ENCODE measurements around the gene UBE2D2.

UBE2D2 gene

GRCh38 chr5:139648205-139649081, 87.3 kb downstream of the UBE2D2 start, which contains the start of gene CXXC5:
Gene CXXC5 (plus strand): TSS chr5:139648349. CDS start chr5:139680524, 32,175 bp downstream.
- peak; percentile 74 to 92 (median 84) for DNase-seq

- peak; percentile 87 to 93 (median 91) for DNase-seq
Measured at GRCh38 chr5:139649082-139649991, 88.2 kb downstream of the UBE2D2 start.

GRCh38 chr5:139650031-139650688, 89.0 kb downstream of the UBE2D2 start:
- DNase-seq, result peak in 3 of 4 experiments; percentile 54 to 76 (median 64)

DNA sequence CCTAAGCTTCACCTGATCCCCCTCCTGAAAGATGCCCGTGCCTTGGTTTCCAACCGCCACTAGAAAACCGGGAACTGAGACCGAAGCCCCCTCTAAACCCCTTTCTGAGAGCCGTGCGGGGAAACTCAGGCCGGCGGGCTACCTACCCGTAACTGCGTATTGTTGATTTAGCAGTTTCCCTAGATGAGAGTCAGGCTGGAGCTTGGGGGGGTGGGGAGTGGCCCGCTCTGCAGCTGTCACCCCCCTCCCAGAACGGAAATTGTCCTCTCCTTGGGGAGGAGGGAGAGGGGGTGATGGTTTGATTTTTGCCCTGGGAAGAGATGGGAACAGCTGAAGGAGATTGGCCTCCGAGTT, 89.5 kb downstream of the UBE2D2 start:
- peak in 3 of 4 experiments; percentile 30 to 47 (median 45) for DNase-seq

GRCh38 chr5:139651043-139651834, 90.1 kb downstream of the UBE2D2 start:
- peak; percentile 58 to 80 (median 77) for DNase-seq

DNA sequence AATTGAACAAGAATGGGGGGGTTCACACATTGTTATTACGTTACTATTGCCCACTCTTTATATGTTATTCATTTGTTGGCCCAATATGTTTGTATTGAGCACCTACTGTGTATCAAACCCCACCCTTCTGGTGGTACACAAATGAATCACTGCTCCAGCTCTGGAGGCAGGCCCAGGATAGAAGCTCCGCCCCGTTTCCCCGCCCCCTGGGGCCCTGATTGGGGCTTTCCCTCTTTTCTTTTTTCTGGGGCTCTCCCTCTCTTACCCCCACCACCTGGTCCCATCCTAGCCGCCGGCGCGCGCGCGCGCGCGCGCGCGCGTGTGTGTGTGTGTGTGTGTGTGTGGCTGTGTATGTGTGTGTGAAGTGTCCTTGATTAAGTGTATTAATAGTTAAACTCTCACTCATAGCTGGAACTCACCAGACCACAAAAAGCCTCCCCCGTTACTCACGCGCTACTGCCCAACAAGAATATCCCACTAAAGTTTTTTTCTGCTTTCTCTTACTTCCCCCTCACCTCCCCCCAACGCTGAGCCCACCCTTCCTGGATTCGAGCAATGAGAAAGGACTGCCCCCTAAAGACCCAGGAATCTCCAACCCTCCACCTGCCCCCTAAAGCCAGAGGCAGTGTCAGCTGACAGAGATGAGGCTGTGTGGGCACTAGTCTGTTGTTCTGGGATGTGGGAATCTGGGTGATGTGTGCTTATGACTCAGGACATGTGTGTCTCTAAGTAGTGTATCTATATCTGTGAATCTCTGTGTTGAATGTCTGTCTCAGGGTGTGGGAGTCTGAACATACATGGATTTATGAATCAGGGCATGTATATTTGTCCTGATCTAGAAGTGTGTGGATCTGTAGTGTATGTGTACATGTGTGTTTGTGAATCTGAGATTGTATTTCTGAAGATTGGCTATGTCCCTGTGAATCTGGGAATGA, 91.0 kb downstream of the UBE2D2 start:
- peak; percentile 85 to 92 (median 87) for DNase-seq

DNA sequence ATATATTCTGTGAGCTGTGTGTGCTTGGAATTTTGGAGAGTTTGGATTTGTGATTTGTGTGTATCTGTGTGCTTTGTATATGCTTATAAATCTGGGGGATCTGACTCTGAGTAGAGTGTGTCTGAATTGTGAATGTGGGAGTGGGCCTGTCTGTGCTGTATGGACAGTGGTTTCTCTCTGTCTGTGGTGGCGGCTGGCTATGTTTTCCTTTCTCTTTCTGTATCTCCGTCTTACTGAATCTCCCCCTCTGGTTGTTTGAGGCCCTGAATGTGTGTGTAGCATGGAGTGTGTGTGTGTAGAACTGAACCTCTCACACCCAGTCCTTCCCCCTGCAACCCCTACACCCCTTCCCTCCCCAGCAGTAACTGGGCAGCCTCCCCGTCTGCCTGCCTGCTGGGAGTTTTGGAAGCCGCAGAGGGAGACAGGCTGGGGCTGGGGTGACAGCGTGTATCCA, 91.7 kb downstream of the UBE2D2 start:
- DNase-seq, result peak in 2 of 4 experiments; percentile 17 to 26

DNA sequence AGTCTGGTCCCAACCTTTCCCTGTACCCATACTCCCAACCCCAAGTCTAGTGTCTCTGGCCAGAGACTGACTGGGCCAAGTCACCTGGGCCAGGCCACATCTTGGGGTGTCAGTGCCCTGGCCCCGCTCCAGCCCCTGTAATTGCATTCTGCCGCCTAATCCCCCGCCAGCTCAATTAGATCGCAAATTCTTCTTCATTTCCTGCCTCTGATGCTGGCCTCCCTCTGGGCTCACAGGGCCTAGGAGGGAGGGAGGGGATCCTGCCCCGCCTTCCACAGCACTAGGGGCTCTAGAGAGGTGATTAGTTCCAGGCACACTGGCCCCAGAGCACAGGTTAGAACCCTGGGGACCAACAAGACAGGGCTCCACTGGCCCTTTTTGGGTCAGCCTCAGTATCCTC, 92.5 kb downstream of the UBE2D2 start:
- no peak for DNase-seq

GRCh38 chr5:139654464-139654863, 93.3 kb downstream of the UBE2D2 start:
- no peak for DNase-seq

- DNase-seq, result no peak
Measured at GRCh38 chr5:139654871-139655491, 93.8 kb downstream of the UBE2D2 start.

DNA sequence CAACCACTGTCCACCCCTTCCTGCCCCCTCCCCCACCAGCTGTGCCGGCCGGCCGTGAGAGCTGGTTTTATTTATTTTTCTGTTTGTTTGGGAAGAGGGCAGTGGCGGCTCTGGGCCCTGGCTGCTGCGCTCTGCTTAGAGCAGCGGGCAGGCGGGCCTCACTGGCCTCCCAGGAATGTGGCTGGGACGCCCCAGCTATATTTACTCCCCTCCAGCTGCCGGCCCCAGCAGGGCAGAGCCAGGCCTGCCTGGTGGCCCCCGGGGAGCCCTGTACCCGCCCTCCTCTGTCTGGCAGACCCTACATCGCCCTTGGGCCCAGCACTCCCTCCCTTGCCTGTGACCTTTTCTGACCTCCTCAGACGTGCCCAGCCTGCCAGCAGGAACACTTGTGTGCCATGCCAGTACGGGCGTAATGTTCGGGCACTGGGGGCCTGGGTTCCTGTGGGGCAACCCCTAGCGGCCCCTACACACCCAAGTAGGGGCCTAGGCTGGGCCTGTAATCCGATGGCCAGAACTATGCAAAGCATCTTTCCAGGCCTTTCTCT, 94.7 kb downstream of the UBE2D2 start:
- DNase-seq, result no peak

- peak in 3 of 4 experiments; percentile 47 to 58 (median 53) for DNase-seq
Measured at GRCh38 chr5:139657363-139658321, 96.5 kb downstream of the UBE2D2 start.

DNA sequence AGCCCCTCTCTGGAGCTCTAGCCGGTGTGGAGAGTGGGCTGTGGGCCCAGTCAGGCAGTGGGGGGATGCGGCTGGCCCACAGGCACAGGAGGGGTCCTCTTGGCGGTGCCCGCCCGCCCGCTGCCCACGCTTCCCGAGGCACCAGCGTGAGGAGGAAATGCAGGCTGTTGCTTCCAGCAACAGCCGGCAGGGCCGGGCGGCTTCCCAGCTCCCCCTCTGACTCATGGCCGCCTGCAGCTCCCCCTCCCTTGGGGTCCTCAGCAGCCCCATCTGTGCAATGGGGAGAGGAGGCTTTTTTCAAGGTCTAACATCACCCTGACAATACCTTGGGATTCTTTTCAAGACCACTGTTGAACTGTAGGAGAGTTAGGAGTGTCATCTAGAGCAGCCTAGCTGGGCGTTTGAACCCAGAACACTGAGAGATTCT, 97.4 kb downstream of the UBE2D2 start:
- DNase-seq, result peak; percentile 62 to 83 (median 76)

GRCh38 chr5:139658928-139659667, 98.0 kb downstream of the UBE2D2 start:
- peak in 3 of 4 experiments; percentile 50 to 65 (median 63) for DNase-seq

DNA sequence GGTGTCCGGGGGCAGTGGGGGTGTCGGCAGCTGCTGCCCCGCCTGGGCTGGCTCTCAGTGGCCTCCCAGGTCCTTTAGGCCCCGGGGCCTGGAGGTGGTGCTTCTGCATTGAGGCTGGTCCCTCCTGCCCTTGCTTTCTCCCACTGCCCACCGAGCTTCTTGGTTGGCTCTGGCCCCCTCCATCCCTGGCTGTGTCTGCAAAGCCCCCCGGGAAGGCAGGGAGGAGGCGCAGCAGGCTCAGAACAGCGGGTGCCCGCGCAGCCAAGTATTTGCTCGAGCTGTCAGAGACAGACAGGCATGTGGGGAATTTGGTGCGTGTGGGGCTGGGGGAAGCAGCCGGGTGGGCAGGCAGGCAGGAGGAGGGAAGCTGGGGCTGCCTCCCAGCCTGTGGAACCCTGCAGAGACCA, 98.6 kb downstream of the UBE2D2 start:
- peak in 1 of 4 experiments; percentile 28 for DNase-seq

GRCh38 chr5:139660105-139660922, 99.2 kb downstream of the UBE2D2 start:
- DNase-seq, result peak in 3 of 4 experiments; percentile 68 to 77 (median 70)

Measured in suppressor macrophage (primary cell).